Left forelimb (tissue), 1 donor: ENCODE results near the gene TCL1A.
"Not testable (repeated sequence)": the region's sequence is repeated elsewhere in the genome, so short reads cannot be mapped to it uniquely, and the experiment has no call there.

Experiments used
- DNase-seq: peaks from one replicate; pipeline ENCODE4 v3.0.0-alpha.2; 2018; ENCODE audit warnings: low spot score

Gene TCL1A

DNA sequence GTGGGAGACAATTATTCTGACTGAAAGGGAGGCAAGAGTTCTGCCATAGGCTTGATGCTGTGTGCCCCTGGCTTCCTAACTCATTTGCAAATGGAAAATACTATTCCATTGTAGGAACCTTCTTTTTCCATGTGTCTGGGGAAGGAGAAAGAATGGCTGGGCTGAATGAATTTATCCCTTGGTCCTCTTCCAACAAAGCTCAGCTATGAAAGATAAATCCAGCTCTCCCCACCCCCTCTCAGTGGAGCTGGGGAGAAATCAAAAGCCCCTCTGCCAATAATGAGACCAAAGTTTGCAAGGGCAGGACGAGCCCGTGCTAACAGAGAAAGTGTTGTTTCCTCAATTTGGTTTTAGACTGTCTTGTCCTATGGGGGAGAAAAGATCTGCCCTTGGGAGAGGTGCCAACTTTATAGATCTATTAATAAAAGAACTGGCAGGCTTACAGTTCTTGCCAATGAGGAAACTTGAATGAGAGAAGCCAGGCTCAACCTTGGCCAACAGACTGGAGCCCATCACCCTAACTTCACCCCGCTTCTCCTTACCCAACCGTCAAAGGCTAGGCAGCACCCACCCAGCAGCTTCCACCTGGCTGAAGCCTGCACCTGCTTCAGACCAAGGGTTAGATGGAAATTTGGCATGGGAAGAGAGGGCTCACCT lies 36.6 kb downstream of the TCL1A start:
- no peak for DNase-seq

DNA sequence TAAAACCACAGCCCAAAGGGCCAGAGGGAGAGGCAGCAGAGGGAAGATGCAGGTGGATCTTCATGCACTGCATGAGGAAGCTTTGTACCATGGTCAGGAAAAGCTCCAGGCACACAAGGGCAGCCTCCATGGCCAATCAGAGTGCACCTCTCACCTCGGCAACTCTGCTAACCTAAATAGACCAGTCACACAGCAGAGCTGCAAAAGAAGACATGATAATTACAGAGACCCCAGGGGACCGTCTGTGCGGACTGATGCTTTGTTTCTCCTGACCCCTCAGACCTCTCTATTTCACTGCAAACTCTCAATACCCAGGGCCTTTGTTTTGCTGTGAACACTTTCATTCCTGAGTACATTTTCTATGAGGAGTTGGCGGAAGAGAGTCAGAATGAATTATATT lies 38.4 kb downstream of the TCL1A start:
- no peak for DNase-seq

DNA sequence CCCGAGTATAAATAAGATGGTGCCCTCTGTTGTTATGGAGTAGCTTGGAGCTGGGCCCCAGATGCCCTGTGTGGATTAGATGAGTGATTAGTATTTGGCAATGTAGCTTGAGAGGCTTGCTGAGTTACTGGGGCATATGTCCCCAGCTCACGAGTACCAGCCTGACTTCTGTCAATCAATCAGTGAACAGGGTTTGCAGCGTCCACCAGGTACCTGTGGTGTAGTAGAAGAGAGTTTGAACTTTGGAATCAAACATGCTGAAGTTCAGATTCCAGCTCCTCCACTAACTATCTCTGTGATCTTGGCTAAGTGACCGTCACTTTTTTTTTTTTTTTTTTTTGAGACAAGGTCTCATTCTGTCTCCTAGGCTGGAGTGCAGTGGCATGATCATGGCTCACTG lies 39.3 kb downstream of the TCL1A start:
- no peak for DNase-seq

DNA sequence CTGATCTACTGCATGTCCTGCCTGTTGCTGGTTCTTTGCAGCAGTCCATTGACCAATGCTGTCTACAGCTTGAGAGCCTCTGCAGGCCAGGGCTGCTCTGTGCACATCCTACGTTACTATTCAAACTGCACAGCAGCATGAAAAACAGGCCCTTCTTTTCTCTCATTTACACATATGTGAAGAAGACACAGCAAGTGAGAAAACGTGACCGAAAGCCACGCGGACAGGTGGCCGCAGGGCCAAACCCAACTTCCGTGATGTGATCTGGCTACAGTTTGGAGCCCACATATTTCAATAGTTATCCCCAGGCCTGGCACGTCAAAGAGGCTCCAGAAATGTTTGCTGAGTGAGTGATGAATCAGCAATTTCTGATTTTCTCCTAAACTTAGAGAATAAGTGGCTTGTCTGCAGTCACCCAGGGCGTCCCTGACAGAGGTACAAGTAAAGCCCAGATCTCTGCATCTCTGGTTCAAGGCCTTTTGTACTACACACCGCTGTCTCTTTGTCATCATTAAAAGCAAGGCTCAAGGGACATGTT lies 45.6 kb downstream of the TCL1A start:
- no peak for DNase-seq

DNA sequence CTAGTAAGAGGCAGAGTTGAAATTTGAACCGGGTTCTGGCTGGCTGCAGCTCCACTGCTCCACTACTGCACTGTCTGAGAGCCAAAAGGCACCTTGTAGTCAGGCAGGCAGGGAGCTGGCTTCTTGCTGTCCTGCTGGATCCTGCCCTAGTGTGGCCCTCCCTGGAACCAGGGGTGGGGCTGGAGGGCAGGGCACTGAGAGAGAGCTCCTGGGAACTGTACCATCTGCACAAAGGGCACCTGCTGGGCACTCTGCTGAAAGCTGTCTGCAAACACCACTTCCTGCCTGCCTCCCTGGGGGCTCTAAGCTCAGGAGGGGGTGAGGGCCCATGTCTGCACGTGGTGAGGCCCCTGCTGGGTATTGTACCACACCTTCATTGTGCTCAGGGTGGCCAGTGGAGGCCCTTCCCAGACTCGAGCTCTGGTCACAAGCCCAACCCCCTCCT lies 46.7 kb downstream of the TCL1A start:
- DNase-seq, result no peak

DNA sequence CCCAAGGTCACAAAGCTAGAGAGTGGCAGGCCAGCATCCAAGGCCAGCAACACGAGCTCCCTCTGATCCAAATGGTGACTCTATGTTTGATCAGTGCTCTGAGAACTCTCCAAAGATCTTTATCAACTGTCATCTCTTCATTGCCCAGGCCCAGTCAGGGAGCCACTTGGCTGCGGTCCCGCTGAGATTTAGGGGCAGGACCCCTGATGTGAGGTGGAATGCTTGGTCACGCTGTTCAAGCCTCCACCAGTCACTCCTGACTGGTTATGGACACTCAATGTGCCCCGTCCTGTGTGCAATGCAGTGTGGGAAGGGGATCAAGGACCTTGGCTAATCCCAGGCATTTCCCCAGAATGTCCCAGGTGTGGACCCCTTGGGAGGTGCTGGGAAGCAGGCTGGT lies 47.5 kb downstream of the TCL1A start:
- no peak for DNase-seq

DNA sequence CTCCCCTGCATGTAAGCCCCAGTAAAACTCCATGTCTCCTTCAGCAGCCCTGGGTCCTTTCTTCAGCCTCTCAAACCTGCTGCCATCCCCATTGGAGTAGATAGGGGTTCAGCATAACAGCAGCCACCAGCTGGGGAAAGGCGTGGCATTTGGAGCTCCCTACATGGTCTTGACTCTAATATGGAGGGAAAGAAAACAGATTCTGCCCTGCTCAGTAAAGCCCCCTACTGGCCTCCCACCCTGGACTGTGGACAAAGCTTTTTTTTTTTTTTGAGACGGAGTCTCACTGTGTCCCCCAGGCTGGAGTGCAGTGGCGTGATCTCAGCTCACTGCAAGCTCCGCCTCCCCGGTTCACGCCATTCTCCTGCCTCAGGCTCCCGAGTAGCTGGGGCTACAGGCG lies 48.4 kb downstream of the TCL1A start:
- DNase-seq, result not testable (repeated sequence)

DNA sequence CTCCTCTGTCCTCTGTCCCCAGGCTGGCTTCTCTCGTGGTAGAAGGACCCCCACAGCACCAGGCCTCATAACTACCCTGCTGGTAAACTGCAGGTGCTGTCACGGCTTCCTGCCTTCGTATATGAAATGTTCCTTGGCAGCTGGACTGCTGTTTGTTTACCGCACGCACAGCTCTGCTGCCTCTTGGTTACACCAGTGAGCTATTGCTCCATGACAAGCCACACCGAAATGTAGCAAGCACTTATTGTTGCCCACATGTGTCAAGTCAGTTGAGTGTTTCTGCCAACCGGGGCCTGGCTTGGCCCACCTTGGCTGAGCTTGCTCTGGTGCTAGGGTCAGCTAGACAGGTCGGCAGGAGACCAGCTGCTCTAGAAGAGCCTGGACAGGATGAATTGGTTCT lies 49.4 kb downstream of the TCL1A start:
- no peak for DNase-seq

DNA sequence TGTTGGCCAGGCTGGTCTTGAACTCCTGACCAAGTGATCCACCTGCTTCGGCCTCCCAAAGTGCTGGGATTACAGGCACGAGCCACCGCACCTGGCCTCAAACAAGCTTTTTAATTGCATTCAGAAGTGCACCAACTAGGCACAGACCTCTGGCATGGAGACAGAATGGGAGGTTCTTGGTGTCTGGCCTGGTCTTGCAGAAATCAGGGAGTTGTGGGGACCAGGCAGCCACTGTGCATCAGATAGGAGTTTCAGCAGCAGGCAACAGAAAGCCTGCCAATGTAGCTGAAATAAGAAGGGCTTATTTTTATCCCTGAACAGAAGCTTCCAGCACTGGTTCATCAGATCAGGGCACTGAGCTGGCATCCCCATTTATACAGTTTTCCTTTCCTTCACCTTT lies 49.9 kb downstream of the TCL1A start:
- DNase-seq, result no peak

DNA sequence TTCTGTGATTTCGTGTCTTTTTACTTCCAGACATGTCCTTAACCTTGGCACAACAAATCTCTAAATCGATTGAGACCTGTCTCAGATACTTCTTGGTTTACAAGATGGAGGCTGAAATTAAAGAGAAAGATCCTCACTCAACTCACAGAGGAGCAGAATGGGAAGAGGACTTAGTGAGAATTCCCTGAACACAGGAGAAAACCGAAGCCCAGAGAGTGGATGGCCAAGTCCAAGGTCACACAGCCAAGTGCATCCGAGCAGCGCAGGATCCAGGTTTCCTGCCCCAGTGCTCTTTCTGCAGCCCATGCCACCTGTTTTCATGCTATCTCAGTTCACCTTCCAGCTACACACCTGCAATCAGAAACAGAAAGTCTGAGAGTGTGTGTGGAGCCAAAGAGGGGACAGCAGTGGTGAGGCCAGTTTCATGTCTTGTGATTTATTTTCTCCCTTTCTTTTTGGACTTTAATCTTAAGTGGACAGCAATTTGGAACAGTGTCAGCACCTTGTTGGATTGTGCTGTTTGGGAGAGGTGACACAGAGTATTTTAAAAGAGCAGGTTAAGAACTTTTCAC lies 50.6 kb downstream of the TCL1A start:
- no peak for DNase-seq

DNA sequence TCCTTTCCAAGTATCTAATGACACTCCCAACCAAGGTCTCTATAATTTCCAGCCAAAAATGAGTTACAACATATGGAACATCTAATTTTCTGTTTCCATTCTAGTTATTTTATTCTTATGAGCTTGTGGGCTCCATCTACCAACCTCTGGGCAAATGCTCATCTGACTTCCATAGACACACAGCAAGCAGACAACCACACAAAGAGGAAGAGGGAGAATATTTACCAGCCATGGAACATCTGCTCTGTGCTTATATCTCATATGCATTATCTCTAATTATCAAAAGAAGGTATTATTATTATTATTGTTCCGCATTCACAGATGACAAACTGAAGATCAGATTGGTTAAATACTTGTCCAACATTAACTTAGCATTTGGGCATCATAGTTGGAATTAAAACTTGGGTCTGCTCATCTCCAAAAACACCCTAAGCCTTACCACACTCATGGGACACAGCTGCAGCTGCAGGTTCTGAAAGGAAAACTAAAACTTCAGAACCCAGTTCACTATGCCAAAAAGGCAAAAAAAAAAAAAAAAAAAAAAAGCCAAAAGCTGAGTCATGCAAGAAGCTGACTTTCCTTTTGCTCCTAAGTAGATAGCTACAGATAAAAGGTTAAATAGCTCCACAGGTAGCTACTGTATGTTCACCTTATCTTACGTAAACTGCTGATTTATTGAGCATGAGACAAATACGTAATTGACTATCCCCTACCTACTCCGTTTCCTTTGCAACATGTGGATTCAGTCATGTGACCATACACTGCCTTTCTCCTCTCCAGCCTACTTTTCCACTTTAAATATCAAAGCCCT lies 51.3 kb downstream of the TCL1A start:
- no peak for DNase-seq

DNA sequence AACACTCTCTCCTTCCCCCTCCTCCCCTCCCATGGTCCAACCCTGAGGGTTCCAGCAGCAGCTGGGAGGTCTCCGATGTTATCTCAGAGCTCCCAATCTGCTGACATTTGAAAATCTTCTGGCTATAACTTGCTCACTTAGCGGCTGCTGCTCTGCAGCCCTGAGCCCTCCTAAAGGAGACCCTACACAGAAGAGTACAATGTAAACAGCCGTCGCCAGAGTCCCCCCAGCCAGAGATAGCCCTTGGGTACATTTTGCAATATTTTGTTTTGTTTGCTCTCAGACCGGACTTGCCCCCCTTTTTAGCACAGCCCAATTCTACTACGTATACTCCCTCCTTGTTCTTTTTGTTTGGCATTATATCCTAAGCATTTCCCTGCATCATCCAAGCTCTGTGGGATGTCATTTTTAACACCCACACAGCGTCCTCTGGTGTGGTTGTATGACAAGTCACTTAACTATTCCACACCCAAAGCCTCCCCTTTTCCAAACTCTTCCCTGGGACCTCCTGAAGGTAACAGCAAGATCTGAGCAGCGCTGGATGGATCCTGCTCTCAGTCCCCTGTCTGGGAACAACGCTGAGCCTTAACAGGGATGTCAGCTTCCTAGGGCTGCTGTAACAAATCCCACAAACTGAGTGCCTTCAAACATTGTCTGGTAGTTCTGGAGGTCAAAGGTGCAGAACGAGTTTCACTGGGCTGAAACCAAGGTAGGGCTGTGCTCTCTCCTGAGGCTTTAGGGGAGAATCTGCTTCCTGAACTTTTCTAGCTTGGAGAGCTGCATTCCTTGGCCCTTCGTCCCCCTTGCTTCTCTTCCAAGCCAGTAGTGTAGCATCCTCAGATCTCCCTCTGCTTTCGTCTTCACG lies 53.0 kb downstream of the TCL1A start:
- no peak for DNase-seq

DNA sequence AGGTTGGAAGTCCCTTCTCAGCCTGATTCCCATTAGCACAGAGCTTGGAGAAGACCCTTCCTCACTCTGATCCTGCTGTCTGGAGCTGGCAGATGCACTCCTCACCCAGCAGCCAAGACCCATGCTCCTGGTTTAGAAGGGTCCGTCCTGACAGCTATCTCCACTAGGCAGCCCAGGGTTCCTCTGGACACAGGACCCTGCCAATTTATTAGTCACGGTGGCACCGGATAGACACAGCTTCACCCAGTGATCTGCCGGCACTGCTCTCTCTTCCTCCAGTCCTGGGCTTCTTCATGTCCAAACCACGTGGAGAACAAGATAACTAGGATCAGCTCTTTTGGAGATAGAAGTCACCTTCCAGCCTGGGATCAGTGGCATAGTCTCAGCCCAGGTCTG lies 53.9 kb downstream of the TCL1A start:
- no peak for DNase-seq
